OCI-LY3 (cell line): ENCODE measurements around the gene SHANK2.

Experiments
- EZH2phosphoT487 ChIP-seq: fragments of 200-600 bp; shearing (Covaris generic); IDR thresholded peaks from 2 replicates; pipeline ENCODE4 v1.6.1; 2018; ENCODE audit warnings: antibody characterized with exemption, mixed run types, low read depth
- TF ChIP-seq, protein P1 (sequence below): fragments of 200-600, 300-600 bp; sonication (generic); IDR thresholded peaks from 2 replicates; pipeline ENCODE4 v1.5.1; 2014; ENCODE audit warnings: antibody characterized with exemption, low read length, low read depth

DNA sequence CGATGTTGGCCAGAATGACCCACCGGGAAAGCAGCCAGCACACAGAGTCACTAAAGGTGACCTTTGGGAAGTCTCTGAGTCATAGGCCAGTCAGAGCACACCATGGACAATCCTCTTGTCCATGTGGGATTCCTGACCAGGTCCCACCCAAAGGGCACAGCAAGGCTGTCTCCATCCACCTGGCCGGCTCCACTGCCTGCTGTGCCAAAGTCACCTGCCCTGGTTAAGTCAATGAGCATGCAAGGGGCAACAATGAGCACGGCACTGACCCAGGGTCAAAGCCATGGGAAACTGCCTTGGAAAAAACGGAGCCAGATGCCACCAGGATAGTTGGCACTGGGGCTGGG is 49.8 kb downstream of the SHANK2 start:
- TF ChIP-seq EZH2phosphoT487, result no peak
- TF ChIP-seq, protein P1, sequence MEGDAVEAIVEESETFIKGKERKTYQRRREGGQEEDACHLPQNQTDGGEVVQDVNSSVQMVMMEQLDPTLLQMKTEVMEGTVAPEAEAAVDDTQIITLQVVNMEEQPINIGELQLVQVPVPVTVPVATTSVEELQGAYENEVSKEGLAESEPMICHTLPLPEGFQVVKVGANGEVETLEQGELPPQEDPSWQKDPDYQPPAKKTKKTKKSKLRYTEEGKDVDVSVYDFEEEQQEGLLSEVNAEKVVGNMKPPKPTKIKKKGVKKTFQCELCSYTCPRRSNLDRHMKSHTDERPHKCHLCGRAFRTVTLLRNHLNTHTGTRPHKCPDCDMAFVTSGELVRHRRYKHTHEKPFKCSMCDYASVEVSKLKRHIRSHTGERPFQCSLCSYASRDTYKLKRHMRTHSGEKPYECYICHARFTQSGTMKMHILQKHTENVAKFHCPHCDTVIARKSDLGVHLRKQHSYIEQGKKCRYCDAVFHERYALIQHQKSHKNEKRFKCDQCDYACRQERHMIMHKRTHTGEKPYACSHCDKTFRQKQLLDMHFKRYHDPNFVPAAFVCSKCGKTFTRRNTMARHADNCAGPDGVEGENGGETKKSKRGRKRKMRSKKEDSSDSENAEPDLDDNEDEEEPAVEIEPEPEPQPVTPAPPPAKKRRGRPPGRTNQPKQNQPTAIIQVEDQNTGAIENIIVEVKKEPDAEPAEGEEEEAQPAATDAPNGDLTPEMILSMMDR, result no peak
